ENCODE measurements around the gene OXA1L. TPM values are rescaled to one million over a fixed set of nuclear protein-coding genes. Genes with fewer than 3 reads are reported as not detected.
"Not testable (repeated sequence)": the region's sequence is repeated elsewhere in the genome, so short reads cannot be mapped to it uniquely, and the experiment has no call there.

The OXA1L gene
- total RNA-seq, 1 donor from 2014 or later = 77.7 TPM

DNA sequence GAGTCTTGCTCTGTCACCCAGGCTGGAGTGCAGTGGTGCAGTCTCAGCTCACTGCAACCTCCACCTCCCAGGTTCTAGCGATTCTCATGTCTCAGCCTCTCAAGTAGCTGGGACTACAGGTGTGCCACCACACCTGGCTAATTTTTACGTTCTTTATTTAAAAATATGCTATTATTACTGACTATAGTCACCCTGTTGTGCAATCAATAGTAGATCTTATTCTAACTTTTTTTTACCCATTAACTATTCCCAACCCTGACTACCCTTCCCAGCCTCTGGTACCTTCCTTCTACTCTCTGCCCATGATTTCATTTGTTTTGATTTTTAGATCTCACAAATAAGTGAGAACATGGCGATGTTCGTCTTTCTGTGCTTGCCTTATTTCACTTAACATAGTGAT is 2.5 kb downstream of the OXA1L start:
- DNase-seq (ENCODE audit: low spot score) = no peak

DNA sequence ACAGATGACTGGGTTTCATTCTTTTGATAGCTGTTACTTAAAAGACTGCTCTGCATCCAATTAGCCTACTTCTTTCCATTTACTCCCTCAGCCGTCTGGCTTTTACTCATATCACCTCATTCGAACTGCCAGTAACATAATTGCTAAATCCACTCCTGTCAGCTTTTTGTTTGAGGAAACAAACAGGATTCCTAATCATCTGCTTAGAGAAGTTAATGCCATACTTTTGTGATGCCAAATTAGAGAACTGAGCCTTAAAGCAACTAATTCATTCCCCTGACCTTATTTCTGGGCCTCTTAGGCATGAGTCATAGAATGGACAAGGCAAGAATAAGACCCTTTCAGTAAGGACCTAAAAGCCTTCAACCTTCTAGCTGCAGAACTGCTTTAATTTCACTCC is 2.9 kb downstream of the OXA1L start:
- no peak for DNase-seq (ENCODE audit: low spot score)

GRCh38 chr14:22770481-22771187 is 4.1 kb downstream of the OXA1L start:
- DNase-seq (ENCODE audit: low spot score) = no peak

- DNase-seq (ENCODE audit: low spot score) = no peak
Observed at GRCh38 chr14:22772725-22773124, 6.2 kb downstream of the OXA1L start.

- DNase-seq (ENCODE audit: low spot score) = no peak
Observed at GRCh38 chr14:22773162-22774010, 6.9 kb downstream of the OXA1L start.

DNA sequence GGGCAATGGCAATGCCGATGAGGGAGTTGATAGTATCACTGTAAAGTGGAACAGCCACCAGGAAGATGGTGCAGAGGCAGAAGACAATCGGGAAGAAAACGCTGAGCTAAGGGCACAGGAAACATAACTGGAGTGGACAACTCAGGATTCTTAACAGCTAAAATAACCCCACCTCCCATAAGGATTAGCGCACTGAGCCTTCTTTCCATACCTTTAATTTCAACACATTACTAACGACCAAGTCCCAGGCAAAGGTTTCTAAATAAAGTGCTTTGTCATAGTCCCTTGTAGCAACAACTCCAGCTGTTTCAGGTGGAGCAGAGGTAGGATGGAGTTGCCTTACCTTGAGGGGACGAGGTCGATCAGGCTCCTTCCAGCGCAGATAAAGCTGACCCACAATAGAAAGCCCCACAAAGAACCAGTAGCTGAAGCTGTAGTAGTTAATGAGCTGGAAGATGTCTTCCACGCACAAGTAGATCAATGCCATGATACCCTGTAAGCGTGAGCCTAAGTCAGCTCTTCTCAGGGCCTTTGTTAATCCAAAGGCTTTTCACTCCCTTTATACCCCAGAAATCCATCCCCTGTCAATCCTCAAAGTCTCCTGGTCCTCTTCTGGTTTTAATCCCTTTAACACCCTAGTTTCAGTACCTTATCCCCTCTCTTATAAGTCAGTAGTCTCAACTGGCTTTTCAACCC is 7.7 kb downstream of the OXA1L start:
- DNase-seq (ENCODE audit: low spot score) = no peak

- DNase-seq (ENCODE audit: low spot score) = no peak
Observed at GRCh38 chr14:22776215-22776614, 9.7 kb downstream of the OXA1L start.

DNA sequence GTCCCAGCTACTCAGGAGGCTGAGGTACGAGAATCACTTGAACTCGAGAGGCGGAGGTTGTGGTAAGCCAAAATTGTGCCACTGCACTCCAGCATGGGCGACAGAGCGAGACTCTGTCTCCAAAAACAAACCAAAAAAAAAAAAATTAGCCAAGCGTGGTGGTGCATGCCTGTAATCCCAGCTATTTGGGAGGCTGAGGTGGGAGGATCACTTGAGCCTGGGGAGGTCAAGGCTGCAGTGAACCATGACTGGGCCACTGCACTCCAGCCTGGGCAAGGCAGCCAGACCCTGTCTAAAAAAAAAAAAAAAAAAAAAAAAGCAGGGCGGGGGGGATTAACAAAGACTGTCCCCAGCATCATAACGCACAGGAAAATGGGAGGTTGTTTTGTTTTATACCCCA is 10.4 kb downstream of the OXA1L start:
- not testable (repeated sequence) for DNase-seq (ENCODE audit: low spot score)

GRCh38 chr14:22778084-22778483 is 11.6 kb downstream of the OXA1L start:
- DNase-seq (ENCODE audit: low spot score) = no peak

DNA sequence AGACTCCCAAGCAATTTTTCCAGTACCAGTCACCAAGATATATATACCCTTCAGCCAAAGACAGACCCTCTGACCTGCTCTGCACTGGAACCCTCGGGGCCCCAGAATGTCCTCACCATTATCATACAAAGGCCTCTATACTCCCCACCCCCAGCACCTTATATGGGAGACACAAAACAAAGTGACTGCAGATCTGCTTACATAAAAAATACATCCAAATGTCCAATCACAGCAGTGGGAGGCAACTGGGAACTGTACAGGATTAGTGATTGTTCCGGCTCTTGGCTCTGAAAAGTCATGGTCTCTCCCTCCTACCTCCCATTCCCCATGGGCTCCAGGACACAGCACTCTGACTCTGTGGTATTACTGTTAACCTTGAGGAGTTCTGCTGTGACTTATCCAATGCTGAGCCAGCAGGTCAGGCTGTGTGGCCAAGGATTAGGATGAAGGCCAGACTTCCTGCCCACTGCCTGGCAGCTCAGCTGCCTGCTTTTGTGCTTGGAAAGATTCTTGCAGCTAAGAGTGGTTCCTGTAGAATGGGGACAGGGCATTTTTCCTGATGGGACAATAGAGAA is 13.7 kb downstream of the OXA1L start:
- DNase-seq (ENCODE audit: low spot score) = no peak

GRCh38 chr14:22780941-22781300 is 14.4 kb downstream of the OXA1L start:
- no peak for DNase-seq (ENCODE audit: low spot score)

DNA sequence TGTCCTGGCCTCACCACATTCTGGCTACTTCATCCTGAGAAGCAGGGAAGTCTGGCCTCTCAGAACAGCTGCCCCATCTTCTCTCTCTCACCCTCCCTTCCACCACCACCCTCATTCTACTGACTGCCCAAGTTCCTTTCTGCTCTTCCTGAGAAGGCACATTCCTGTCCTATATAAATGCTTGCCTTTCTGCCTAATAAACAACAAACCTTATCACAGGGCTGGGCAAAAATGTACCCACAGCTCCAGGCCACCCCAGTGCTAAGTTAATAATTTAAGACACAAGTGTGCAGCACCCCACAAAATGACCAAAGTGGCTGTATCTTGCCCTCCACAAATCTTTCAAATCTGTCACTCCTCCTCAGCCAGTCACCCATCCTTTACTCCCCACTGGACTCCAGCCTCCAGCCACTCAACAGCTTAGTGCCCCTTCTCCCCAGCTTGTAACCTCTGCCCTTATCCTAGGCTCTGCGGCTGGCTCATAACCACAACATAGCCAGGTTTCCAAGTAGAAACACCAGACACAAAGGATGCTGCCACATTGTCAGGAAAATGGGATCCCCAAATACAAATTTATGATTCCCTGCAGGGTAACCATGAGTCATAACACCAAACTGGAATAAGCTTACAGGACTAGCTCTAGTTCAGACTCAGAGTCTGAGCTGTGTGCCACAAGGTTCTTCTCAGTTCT is 15.0 kb downstream of the OXA1L start:
- no peak for DNase-seq (ENCODE audit: low spot score)

DNA sequence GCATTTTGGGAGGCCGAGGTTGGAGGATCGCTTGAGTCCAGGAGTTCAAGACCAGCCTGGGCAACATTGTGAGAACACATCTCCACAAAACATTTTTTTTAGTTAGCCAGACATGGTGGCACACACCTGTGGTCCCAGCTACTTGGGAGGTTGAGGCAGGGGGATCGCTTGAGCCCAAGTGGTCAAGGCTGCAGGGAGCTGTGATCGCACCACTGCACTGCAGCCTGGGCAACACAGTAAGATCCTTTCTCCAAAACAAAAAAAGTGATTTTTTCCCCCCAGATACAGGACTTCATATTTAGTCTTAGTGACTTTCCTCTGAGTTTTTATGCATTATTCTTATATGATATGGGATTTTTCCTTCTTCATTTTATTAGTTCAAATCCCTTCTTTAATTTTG is 20.2 kb downstream of the OXA1L start:
- no peak for DNase-seq (ENCODE audit: low spot score)

- no peak for DNase-seq (ENCODE audit: low spot score)
Observed at GRCh38 chr14:22791301-22791700, 24.8 kb downstream of the OXA1L start.

GRCh38 chr14:22792158-22792557 is 25.7 kb downstream of the OXA1L start:
- DNase-seq (ENCODE audit: low spot score) = no peak

DNA sequence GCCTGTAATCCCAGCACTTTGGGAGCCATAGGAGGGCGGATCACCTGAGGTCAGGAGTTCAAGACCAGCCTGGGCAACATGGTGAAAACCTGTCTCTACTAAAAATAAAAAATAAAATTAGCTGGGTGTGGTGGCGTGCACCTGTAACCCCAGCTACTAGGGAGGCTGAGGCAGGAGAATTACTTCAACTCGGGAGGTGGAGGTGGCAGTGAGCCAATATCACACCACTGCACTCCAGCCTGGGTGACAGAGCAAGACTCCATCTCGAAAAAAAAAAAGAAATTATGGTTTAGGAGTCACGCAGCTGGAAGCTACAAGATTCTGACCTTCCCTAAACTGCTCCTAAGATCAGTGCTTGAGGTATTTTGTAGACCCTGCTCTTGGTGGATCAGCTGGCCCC is 27.1 kb downstream of the OXA1L start:
- not testable (repeated sequence) for DNase-seq (ENCODE audit: low spot score)

DNA sequence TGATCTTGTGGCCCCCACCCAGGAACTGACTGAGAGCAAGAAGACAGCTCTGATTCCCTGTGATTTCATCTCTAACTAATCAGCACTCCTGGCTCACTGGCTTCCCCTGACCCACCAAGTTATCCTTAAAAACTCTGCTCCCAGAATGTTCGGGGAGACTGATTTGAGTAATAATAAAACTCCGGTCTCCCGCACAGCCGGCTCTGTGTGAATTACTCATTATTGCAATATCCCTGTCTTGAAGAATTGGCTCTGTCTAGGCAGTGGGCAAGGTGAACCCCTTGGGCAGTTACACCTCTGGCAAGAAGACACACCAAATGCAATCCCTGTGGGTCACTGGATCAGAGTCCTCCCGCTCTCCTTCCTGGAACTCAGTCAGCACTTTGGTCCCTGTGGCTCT is 27.5 kb downstream of the OXA1L start:
- no peak for DNase-seq (ENCODE audit: low spot score)

DNA sequence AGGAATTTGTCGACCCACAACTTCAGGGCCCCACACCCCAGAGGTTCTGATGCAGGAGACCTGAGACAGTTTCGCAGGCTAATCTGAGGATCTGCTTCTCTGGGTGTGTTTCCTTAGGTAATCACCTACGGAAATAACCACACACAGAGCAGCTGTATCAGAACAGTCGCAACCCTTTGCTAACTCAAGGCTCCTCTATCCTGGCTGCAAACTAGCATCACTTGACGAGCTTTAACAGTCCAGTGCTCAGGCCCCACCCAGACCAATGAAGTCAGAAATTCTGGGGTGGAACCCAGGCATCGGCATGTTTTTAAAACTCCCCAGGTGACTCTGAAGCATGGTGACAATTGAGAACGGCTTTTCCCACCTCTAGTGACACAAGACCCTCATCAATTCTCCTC is 28.1 kb downstream of the OXA1L start:
- no peak for DNase-seq (ENCODE audit: low spot score)

DNA sequence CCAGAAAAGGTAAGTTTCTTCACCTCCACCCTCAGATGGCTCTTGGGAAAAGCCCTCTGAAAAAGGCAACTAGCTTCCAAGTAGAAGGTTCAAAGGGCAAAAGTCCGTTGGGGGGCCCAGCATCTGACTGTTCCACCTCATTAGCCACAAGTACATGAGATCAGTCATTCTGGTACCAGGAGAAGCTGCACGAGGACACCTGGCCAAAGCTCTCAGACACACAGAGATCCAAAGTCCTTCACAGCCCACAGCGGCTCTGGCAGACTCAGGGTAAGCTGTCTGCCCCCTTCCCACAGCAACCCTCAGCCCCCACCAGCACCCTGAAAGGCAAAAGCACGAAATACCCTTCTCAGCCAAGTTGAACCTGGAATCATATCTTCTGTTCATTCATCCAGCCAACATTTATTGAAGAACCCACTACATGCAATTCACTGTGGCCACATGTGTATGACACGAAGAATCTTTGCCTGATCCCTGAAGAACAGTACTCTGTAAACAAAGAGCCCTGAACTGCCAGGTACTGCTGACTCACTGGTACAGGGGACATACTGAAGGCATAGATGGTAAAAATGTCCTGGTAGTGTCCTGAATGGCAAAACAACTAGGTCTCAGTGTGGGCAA is 29.7 kb downstream of the OXA1L start:
- DNase-seq (ENCODE audit: low spot score) = no peak

GRCh38 chr14:22797017-22797917 is 30.8 kb downstream of the OXA1L start:
- no peak for DNase-seq (ENCODE audit: low spot score)

Data from mesenteric fat pad (tissue), 1 donor.